Smooth muscle cell (in vitro differentiated cells): ENCODE results near the gene LTO1. TPM values are rescaled to one million over a fixed set of nuclear protein-coding genes. Genes with fewer than 3 reads are reported as not detected.

Experiments used
- DNase-seq: peaks from one replicate; lab custom pipeline; 2025; ENCODE audit not compliant: unreplicated experiment; lab: John Stamatoyannopoulos, UW
- H2AFZ ChIP-seq: fragments of 200-600 bp; sonication (generic); 2 replicates; pipeline ENCODE4 v1.6.0; 2016; ENCODE audit warnings: antibody characterized with exemption, low read depth, mild to moderate bottlenecking
- H3F3A ChIP-seq: fragments of 200-600 bp; sonication (generic); 2 replicates; pipeline ENCODE4 v1.6.0; 2017; ENCODE audit warnings: antibody characterized with exemption, low read depth
- H3K27ac ChIP-seq: fragments of 200-600 bp; sonication (generic); 2 replicates; pipeline ENCODE4 v1.5.1; 2016; ENCODE audit warnings: low read depth, mild to moderate bottlenecking
- H3K27me3 ChIP-seq: fragments of 200-600 bp; sonication (generic); 2 replicates; pipeline ENCODE4 v1.6.1; 2016; ENCODE audit warnings: low read depth, mild to moderate bottlenecking
- H3K36me3 ChIP-seq: fragments of 200-600 bp; sonication (generic); 2 replicates; pipeline ENCODE4 v1.5.1; 2016; ENCODE audit warnings: low read depth
- H3K4me1 ChIP-seq: fragments of 200-600 bp; sonication (generic); 2 replicates; pipeline ENCODE4 v1.5.1; 2016; ENCODE audit warnings: low read depth
- H3K4me2 ChIP-seq: fragments of 200-600 bp; sonication (generic); 2 replicates; pipeline ENCODE4 v1.6.0; 2016; ENCODE audit warnings: mild to moderate bottlenecking
- H3K4me3 ChIP-seq: fragments of 200-600 bp; sonication (generic); 2 replicates; pipeline ENCODE4 v1.5.1; 2016; ENCODE audit warnings: mild to moderate bottlenecking
- H3K79me2 ChIP-seq: fragments of 200-600 bp; sonication (generic); 2 replicates; pipeline ENCODE4 v1.6.0; 2016; ENCODE audit warnings: low read depth, mild to moderate bottlenecking
- H3K9ac ChIP-seq: fragments of 200-600 bp; sonication (generic); 2 replicates; pipeline ENCODE4 v1.6.0; 2016; ENCODE audit warnings: low read depth
- H3K9me3 ChIP-seq: fragments of 200-600 bp; sonication (generic); replicated peaks from 2 replicates; pipeline ENCODE4 v1.5.1; 2016; ENCODE audit warnings: low read depth
- H4K20me1 ChIP-seq: fragments of 200-600 bp; sonication (generic); 2 replicates; pipeline ENCODE4 v1.6.0; 2016; ENCODE audit warnings: low read depth
- WGBS: methylation state at CpG from one replicate; pipeline ENCODE4 v1.1.7; 2016; ENCODE audit warnings: low lambda C conversion rate; 5-methylcytosine and 5-hydroxymethylcytosine counted together
- polyA plus RNA-seq: library from polyadenylated mRNA; unstranded; fragments of >200 nt; fragmentation: Nextera tagmentation; extraction: Ambion mirVana; gene quantifications from 2 replicates; pipeline ENCODE4 v1.2.1, GENCODE V29; 2016
- total RNA-seq: library from RNA; depleted of rRNA; stranded (reverse); fragments of >200 nt; gene quantifications from 2 replicates; pipeline ENCODE4 v1.2.3, GENCODE V29; 2014
- TF ChIP-seq, protein P1 (sequence below): fragments of 200-600 bp; sonication (generic); IDR thresholded peaks from 2 replicates; pipeline ENCODE4 v1.5.1; 2017; ENCODE audit warnings: borderline replicate concordance, mild to moderate bottlenecking, antibody characterized with exemption; ENCODE audit not compliant: insufficient read depth, poor library complexity, severe bottlenecking

LTO1 gene
- total and polyA plus RNA-seq, 2 experiments from 2014 or later, result 8.0 to 17.3 TPM

DNA sequence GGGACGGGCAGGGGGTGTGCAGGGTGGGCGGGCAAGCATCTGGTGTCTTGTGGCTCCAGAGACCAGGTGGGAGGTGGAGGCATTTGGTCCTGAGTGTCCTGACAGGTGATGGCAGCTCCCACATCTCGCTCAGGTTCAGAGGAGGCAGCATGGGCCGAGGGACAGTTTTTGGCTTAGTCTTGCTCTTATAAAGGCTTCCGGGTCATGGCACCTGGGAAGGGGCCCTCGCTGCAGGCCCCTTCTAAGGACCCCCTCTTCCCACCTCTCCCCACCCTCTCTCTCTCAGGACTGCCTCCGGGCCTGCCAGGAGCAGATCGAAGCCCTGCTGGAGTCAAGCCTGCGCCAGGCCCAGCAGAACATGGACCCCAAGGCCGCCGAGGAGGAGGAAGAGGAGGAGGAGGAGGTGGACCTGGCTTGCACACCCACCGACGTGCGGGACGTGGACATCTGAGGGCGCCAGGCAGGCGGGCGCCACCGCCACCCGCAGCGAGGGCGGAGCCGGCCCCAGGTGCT, 24.3 kb downstream of the LTO1 start:
- H3K79me2 ChIP-seq, result peaks cover 34% of the 10 kb centered on the region
- H3K4me2 ChIP-seq, result no peak overlapping the region
- H3K27me3 ChIP-seq, result no peaks in the 10 kb centered on the region
- DNase-seq, result no peak
- peaks cover 2% of the 10 kb centered on the region for H3K4me1 ChIP-seq
- no peak overlapping the region for H3K9ac ChIP-seq
- H3F3A ChIP-seq, result peaks cover 28% of the 10 kb centered on the region
- no peak overlapping the region for H3K27ac ChIP-seq
- peaks cover 19% of the 10 kb centered on the region for H3K36me3 ChIP-seq
- H3K4me3 ChIP-seq, result no peak overlapping the region
- WGBS, result 98% methylated on average over 18 of the region's 23 CpGs
- no peaks in the 10 kb centered on the region for H3K9me3 ChIP-seq
- no peak overlapping the region for H2AFZ ChIP-seq
- H4K20me1 ChIP-seq, result peaks cover 93% of the 10 kb centered on the region
- TF ChIP-seq, protein P1, sequence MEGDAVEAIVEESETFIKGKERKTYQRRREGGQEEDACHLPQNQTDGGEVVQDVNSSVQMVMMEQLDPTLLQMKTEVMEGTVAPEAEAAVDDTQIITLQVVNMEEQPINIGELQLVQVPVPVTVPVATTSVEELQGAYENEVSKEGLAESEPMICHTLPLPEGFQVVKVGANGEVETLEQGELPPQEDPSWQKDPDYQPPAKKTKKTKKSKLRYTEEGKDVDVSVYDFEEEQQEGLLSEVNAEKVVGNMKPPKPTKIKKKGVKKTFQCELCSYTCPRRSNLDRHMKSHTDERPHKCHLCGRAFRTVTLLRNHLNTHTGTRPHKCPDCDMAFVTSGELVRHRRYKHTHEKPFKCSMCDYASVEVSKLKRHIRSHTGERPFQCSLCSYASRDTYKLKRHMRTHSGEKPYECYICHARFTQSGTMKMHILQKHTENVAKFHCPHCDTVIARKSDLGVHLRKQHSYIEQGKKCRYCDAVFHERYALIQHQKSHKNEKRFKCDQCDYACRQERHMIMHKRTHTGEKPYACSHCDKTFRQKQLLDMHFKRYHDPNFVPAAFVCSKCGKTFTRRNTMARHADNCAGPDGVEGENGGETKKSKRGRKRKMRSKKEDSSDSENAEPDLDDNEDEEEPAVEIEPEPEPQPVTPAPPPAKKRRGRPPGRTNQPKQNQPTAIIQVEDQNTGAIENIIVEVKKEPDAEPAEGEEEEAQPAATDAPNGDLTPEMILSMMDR, result no peak

DNA sequence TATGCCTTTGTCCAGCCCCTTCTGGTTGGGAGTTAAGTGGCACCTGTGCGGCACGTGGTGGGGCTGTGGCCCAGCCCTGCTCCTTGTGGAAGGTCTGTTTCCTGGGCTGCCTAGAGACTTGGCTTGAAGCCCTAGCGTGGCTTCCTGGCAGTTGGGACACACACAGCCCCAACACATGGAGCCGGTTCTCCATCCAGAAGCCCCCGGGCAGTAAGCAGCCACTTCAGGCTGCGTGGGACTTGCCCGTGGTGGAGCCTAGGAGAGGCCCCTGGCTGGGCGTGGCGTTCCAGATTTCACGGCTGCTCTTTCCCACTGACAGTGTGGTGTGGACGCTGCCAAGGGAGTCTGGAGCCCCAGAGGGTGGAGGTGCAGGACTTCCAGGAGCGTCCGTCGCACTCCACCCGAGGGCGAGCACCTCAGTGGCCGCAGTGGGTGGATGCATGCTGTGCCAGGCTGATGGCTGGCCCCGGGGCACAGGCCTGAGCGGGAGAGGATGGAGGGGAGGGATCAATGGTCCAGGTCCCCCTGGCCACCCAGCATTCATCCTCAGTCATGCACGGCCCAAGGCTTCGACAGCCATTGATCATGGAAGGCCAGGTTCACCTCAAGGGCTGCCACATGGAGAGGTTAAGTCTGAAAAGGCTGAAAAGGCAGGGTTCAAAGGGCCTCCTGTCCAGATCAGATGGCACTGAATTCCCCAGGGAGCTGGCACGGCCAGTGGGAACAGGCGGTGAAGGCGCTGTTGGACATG, 24.9 kb downstream of the LTO1 start:
- Histone ChIP-seq H2AFZ (no peak overlapping the region), H3K4me2 (no peak overlapping the region), H3K4me3 (no peak overlapping the region), H4K20me1 (peaks cover 98% of the 10 kb centered on the region), H3F3A (peaks cover 31% of the 10 kb centered on the region), H3K27me3 (no peaks in the 10 kb centered on the region), H3K4me1 (peaks cover 8% of the 10 kb centered on the region), H3K27ac (no peak overlapping the region), H3K9ac (no peak overlapping the region), H3K36me3 (peaks cover 19% of the 10 kb centered on the region), H3K79me2 (peaks cover 41% of the 10 kb centered on the region), H3K9me3 (no peaks in the 10 kb centered on the region)
- TF ChIP-seq, protein P1, result no peak
- 95% methylated on average over 24 of the region's 24 CpGs for WGBS
- no peak for DNase-seq

DNA sequence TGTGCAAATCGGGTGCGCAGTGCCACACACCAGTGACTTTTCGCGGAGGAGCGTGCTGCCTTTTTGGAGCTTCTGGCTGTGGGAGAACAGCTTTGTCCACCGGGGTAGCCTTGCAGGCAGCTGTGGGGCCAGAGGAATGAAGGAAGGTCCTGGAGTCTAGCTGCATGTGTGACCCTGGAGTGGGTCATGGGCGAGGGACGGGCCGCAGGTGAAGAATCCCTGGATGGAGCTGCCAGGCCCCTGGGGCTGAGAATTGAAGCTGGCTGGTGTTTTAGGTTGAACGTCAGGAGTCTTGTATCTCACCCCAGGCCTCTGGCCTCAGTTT, 25.6 kb downstream of the LTO1 start:
- TF ChIP-seq, protein P1, result no peak
- peaks cover 48% of the 10 kb centered on the region for H3K79me2 ChIP-seq
- H3K4me2 ChIP-seq, result no peak overlapping the region
- peaks cover 31% of the 10 kb centered on the region for H3F3A ChIP-seq
- no peaks in the 10 kb centered on the region for H3K27me3 ChIP-seq
- no peak overlapping the region for H3K4me3 ChIP-seq
- peaks cover 19% of the 10 kb centered on the region for H3K36me3 ChIP-seq
- no peak overlapping the region for H3K27ac ChIP-seq
- 97% methylated on average over 10 of the region's 10 CpGs for WGBS
- no peaks in the 10 kb centered on the region for H3K9me3 ChIP-seq
- no peak overlapping the region for H2AFZ ChIP-seq
- H3K4me1 ChIP-seq, result peaks cover 10% of the 10 kb centered on the region
- no peak for DNase-seq
- peaks cover 98% of the 10 kb centered on the region for H4K20me1 ChIP-seq
- no peak overlapping the region for H3K9ac ChIP-seq
